ENCODE results near the gene SF3B4. TPM values are rescaled to one million over a fixed set of nuclear protein-coding genes. Genes with fewer than 3 reads are reported as not detected.

The SF3B4 gene
- total and polyA plus RNA-seq, 2 of the 13 experiments (the other 11 are each of a cell fraction or from before 2014, with no cell fraction given) = 13.8 to 14.8 TPM

DNA sequence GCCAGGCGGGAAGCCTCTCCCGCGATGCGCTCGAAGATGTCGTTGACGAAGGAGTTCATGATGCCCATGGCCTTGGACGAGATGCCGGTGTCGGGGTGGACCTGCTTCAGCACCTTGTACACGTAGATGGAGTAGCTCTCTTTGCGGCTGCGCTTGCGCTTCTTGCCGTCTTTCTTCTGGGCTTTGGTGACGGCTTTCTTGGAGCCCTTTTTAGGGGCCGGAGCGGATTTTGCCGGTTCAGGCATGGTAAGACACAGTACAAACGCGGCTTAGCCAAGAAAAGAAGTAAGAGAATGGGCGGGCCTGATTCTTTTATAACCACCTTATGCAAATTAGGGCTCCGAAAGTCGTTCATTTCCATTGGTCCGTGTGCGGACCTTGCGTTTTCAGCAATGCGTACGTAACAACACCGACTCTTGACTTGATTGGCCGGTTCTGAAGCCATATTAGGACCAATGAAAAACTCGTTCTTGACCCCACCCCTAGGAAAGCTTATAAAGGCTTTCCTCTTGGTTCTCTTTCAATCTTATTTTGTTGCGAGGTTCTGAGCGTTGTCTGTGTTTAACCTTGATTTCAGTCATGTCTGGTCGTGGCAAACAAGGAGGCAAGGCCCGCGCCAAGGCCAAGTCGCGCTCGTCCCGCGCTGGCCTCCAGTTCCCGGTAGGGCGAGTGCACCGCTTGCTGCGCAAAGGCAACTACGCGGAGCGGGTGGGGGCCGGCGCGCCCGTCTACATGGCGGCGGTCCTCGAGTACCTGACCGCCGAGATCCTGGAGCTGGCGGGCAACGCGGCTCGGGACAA, 41.0 kb downstream of the SF3B4 start (continued):
- TF ChIP-seq MAX (IDR thresholded peaks at IDR 0.05) (peak; percentile 18; the same call in 1 of the 2 replicates), ZFY (CRISPR knock-in tag; IDR thresholded peaks at IDR 0.05) (peak; percentile 69), BCL3 (CRISPR knock-in tag; IDR thresholded peaks at IDR 0.05) (no peak), THYN1 (CRISPR knock-in tag; IDR thresholded peaks at IDR 0.05; ENCODE audit: borderline replicate concordance, low read depth) (no peak), ZNF891 (CRISPR knock-in tag; IDR thresholded peaks at IDR 0.05) (no peak), ZNF687 (CRISPR knock-in tag; IDR thresholded peaks at IDR 0.05) (no peak; the same call in 1 of the 2 replicates), ZSCAN20 (CRISPR knock-in tag; IDR thresholded peaks at IDR 0.05; ENCODE audit: borderline replicate concordance) (0 out of 2 replicates have a peak, but pooled peaks have one; percentile 19), ZNF343 (CRISPR knock-in tag; IDR thresholded peaks at IDR 0.05) (0 out of 2 replicates have a peak, but pooled peaks have one; percentile 13), ZNF468 (CRISPR knock-in tag; IDR thresholded peaks at IDR 0.05) (no peak), ZNF281 (CRISPR knock-in tag; IDR thresholded peaks at IDR 0.05; ENCODE audit: borderline replicate concordance) (no peak), POLR2AphosphoS5 (IDR thresholded peaks at IDR 0.05; ENCODE audit: low read depth, low read length) (peak; percentile 92), ZNF33B (CRISPR knock-in tag; IDR thresholded peaks at IDR 0.05) (no peak), ZNF260 (CRISPR knock-in tag; IDR thresholded peaks at IDR 0.05; ENCODE audit: borderline replicate concordance, low read depth) (no peak), TP53 (CRISPR knock-in tag; conservative IDR thresholded peaks at IDR 0.05) (no peak; the same call in 1 of the 2 replicates), ZNF841 (CRISPR knock-in tag; IDR thresholded peaks at IDR 0.05; ENCODE audit: borderline replicate concordance) (no peak), ZNF317 (CRISPR knock-in tag; IDR thresholded peaks at IDR 0.05) (no peak)
- TF ChIP-seq, protein P1, sequence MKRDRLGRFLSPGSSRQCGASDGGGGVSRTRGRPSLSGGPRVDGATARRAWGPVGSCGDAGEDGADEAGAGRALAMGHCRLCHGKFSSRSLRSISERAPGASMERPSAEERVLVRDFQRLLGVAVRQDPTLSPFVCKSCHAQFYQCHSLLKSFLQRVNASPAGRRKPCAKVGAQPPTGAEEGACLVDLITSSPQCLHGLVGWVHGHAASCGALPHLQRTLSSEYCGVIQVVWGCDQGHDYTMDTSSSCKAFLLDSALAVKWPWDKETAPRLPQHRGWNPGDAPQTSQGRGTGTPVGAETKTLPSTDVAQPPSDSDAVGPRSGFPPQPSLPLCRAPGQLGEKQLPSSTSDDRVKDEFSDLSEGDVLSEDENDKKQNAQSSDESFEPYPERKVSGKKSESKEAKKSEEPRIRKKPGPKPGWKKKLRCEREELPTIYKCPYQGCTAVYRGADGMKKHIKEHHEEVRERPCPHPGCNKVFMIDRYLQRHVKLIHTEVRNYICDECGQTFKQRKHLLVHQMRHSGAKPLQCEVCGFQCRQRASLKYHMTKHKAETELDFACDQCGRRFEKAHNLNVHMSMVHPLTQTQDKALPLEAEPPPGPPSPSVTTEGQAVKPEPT (CRISPR knock-in tag; IDR thresholded peaks at IDR 0.05; ENCODE audit: low read depth) = no peak

Measured in HepG2 (cell line).